ENCODE data around the gene PCDHB8.
"Not testable (repeated sequence)": the region's sequence is repeated elsewhere in the genome, so short reads cannot be mapped to it uniquely, and the experiment has no call there.

GRCh38 chr5:141210849-141211248 is 33.3 kb downstream of the PCDHB8 start:
- not testable (repeated sequence) for TF ChIP-seq EZH2 (IDR thresholded peaks at IDR 0.05; ENCODE audit: borderline replicate concordance, low read depth, low read length, severe bottlenecking); CTCF (IDR thresholded peaks at IDR 0.05; ENCODE audit: extremely low read depth in 1 of 2, insufficient read depth in 1 of 2, low read depth in 1 of 2, low read length in 2 of 2); POLR2AphosphoS5 (IDR thresholded peaks at IDR 0.05; ENCODE audit: insufficient read depth, low read depth, low read length); POLR2A (IDR thresholded peaks at IDR 0.05; ENCODE audit: low read depth, low read length); FOS (IDR thresholded peaks at IDR 0.05; ENCODE audit: borderline replicate concordance, insufficient read depth, low read length); JUN (IDR thresholded peaks at IDR 0.05; ENCODE audit: borderline replicate concordance, insufficient read depth, insufficient read length, low read depth)
